Astrocyte of the cerebellum (primary cell): ENCODE data around the gene PDLIM4.
A peak's percentile ranks its signal among the peaks of the same experiment; 100 is the strongest.

Experiments
- DNase-seq: peaks from one replicate; pipeline ENCODE4 v3.0.0-alpha.2; 2011; ENCODE audit warnings: low read depth
- H3K4me3 ChIP-seq: 2 replicates; pipeline ENCODE4 v1.5.1; 2011; ENCODE audit warnings: mild to moderate bottlenecking, low read depth, low read length, moderate library complexity
- in situ Hi-C: cut with HindIII; loops from 2 replicates; pipeline ENCODE4 v1.10.0; 2017; ENCODE audit warnings: low sequenced_read_pairs
- TF ChIP-seq, protein P1 (sequence below): IDR thresholded peaks from 2 replicates; pipeline ENCODE4 v1.5.1; 2012; ENCODE audit warnings: low read length, low read depth, moderate library complexity, mild to moderate bottlenecking; ENCODE audit errors: missing control alignments

Gene PDLIM4

DNA sequence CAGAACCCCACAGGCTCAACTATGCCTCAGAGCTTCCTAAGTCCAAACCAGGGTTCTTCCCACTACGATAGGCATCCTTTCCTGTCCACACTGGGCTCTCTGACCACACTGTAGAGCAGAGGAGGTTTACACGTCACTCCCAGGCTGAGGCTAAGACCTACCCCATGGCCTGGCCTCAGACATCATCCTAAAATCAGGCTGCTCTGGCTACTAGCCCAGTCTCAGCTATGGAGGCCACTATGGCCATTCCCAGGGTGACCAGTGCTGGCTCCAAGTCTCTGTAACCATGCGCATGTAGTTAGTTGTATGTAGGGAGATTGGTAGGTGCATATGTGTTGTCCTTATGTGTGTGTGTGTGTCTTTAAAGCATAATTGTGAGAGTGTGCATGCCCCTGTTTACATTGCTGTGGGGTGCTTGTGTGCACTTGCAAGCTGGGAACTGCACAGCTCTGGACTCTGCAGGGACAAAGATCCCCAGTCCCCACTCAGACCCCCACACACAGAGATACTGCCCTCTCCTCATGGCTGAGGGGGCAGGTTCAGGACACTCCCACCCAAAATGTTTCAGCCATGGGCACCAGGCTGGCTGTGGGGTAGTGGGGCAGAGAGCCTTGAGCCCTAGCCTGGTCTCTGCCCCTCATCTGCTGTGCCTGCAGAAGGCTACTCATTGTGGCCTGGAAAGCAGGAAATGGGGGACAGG is 12.3 kb downstream of the PDLIM4 start:
- in situ Hi-C loops, result no loop called here
- TF ChIP-seq, protein P1, sequence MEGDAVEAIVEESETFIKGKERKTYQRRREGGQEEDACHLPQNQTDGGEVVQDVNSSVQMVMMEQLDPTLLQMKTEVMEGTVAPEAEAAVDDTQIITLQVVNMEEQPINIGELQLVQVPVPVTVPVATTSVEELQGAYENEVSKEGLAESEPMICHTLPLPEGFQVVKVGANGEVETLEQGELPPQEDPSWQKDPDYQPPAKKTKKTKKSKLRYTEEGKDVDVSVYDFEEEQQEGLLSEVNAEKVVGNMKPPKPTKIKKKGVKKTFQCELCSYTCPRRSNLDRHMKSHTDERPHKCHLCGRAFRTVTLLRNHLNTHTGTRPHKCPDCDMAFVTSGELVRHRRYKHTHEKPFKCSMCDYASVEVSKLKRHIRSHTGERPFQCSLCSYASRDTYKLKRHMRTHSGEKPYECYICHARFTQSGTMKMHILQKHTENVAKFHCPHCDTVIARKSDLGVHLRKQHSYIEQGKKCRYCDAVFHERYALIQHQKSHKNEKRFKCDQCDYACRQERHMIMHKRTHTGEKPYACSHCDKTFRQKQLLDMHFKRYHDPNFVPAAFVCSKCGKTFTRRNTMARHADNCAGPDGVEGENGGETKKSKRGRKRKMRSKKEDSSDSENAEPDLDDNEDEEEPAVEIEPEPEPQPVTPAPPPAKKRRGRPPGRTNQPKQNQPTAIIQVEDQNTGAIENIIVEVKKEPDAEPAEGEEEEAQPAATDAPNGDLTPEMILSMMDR, result no peak
- no peak overlapping the region for H3K4me3 ChIP-seq
- DNase-seq, result no peak

DNA sequence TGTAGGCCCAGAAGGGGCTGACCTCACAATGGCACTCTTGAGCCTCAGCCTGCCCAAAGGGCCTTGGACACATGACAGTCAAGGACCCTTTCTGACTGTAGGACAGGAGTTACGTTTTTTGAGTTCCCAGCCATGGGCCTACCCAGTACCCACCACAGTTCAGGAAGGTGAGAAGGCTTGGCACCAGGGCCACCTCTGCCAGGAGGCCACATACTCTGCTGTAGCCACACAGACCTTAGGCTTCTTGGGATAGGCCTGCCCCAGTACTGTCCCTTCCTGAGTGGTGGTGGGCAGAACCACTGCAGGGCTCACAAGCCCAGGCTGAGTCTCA is 12.8 kb downstream of the PDLIM4 start:
- no peak overlapping the region for H3K4me3 ChIP-seq
- TF ChIP-seq, protein P1, result no peak
- in situ Hi-C loops, result no loop called here
- no peak for DNase-seq

DNA sequence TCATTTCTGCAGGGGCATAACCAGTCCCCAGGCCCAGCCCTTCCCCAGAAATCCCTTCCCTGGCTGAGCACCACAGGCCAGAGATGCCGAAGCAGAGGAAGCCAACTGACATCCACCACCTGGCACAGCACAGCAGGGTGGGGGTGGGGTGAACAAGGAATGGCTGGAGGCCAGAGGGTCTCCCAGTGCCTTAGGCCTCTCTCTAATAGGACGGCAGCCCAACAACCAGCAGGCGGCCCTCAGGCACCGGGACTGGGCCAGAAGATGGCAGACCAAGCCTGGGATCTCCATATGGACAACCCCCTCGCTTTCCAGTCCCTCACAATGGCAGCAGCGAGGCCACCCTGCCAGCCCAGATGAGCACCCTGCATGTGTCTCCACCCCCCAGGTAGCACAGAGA is 13.2 kb downstream of the PDLIM4 start:
- in situ Hi-C loops, result no loop called here
- no peak for DNase-seq
- TF ChIP-seq, protein P1, result no peak
- H3K4me3 ChIP-seq, result no peak overlapping the region

DNA sequence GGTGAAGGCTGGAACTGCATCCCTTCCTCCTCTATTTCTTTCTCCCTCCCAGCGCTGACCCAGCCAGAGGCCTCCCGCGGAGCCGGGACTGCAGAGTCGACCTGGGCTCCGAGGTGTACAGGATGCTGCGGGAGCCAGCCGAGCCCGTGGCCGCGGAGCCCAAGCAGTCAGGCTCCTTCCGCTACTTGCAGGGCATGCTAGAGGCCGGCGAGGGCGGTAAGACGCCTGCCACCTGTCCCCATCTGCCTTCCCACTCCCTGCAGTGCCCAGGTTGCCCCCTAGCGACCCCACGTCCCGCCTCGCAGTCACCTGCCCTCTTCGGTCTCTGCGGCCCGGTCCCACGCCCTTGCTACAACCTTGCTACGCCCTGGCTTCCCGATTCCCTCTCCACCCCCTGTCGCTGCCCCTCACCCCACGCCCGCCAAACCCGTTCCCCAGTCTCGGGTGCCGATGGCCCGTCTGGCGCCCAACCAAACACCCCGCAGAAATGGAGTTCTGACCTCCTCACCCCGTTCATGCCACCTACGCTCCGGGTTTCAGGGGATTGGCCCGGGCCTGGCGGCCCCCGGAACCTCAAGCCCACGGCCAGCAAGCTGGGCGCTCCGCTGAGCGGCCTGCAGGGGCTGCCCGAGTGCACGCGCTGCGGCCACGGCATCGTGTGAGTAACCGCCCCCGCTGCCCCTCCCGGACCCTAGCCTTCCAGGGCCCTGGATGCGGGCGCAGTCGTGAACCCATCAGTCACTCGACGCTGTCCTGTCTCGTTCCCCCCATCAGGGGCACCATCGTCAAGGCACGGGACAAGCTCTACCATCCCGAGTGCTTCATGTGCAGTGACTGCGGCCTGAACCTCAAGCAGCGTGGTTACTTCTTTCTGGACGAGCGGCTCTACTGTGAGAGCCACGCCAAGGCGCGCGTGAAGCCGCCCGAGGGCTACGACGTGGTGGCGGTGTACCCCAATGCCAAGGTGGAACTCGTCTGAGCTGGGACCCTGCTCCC is 14.1 kb downstream of the PDLIM4 start:
- TF ChIP-seq, protein P1, result no peak
- no peak for DNase-seq
- in situ Hi-C loops, result no loop called here
- no peak overlapping the region for H3K4me3 ChIP-seq

DNA sequence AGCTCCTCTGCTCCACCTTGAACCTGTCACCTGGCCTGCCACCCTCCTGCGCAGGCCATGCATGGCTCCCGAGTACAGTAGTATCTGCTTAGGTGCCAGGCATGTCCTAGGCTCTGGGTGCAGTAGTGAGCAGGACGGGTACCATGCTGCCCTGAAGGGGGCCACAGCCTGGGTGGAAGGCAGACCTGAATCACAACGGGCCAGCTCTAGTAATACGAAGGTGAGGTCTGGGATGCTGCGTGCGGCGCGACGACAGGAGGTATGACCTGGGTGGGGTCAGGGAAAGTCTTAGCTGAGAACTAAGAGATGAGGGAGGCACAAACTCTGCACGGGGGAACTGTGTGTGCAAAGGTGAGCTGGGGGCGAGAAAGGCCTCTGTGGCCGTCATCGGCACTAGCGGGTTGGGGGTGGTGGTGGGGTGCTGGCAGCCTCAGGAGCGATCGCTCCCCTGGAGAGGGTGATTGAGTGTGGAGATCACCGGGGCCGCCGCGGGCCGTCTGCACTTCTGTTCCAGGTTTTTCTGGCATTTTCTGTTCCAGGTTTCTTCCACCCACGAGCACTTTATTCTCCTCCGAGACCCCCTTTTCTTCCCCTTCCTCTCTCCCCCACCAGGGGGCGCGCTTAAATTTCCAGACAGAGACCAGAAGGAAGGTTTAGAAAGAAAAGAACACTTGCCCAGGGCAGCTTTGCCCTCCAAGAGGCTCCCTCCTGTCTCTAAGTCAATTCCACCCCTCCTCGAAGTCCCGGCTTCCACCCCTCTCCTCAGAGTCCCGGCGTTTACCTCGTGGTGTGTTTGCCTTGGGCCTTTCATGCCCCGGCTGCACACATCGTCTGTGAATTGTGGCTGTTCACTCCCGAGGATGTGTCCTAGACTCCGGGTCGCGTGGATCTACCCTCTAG is 15.1 kb downstream of the PDLIM4 start:
- in situ Hi-C loops, result no loop called here
- no peak overlapping the region for H3K4me3 ChIP-seq
- no peak for DNase-seq
- TF ChIP-seq, protein P1, result peak; percentile 85

DNA sequence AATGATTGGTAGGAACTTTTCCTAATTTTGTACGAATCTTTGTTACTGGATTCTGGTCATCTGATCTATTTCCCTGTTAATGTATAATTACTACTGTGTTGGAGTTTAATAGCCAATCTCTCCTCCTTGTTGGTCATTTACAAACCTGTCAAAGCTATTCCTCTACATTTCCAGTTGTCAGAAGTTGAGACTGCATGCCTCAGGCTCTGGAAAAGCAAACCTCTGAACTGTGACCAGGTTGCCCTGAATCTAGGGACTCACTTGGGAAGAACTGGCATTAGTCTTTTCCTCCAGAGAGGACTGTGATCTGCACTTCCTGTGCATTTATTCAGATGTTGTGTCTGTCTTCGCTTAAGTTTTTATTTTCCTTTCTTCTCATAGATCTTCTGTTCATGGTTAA is 16.1 kb downstream of the PDLIM4 start:
- TF ChIP-seq, protein P1, result no peak
- DNase-seq, result no peak
- in situ Hi-C loops, result no loop called here
- no peak overlapping the region for H3K4me3 ChIP-seq
